ENCODE results near the gene GRAMD1B. TPM values are rescaled to one million over a fixed set of nuclear protein-coding genes. Genes with fewer than 3 reads are reported as not detected.
"Not testable (repeated sequence)": the region's sequence is repeated elsewhere in the genome, so short reads cannot be mapped to it uniquely, and the experiment has no call there.

GRAMD1B gene
- total RNA-seq, 2 experiments from 2014 or later: 16.1 to 21.8 TPM

GRCh38 chr11:123454060-123454651 is 24.1 kb downstream of the GRAMD1B start:
- Histone ChIP-seq H3K4me3 (ENCODE audit: low read length) (no peak overlapping the region), H3K9me3 (ENCODE audit: control insufficient read depth in 1 of 2, insufficient read depth in 1 of 2, low read length in 2 of 2) (no peaks in the 10 kb centered on the region), H3K36me3 (ENCODE audit: insufficient read depth, low read length) (no peaks in the 10 kb centered on the region), H3K27ac (ENCODE audit: low read depth in 1 of 2, low read length in 2 of 2) (peak overlapping the region in 1 of 2 donors; percentile 54), H3K4me1 (ENCODE audit: insufficient read depth, low read length) (peaks cover 44% of the 10 kb centered on the region), H3K27me3 (ENCODE audit: control insufficient read depth in 1 of 2, insufficient read depth in 2 of 2, low read length in 2 of 2) (no peaks in the 10 kb centered on the region)
- POLR2A ChIA-PET: no interaction called here
- Mint-ChIP-seq H3K4me1 (ENCODE audit: low read depth) (peaks cover 51% of the 10 kb centered on the region), H3K4me3 (peak overlapping the region; percentile 4), H3K36me3 (ENCODE audit: low read depth) (no peaks in the 10 kb centered on the region), H3K9me3 (no peaks in the 10 kb centered on the region), H3K27me3 (no peaks in the 10 kb centered on the region), H3K27ac (peak overlapping the region; percentile 19)
- DNase-seq: peak in 10 of 14 experiments; percentile 16 to 82 (median 46)
- TF ChIP-seq CTCF (IDR thresholded peaks at IDR 0.05): no peak
- peak; percentile 84 for ATAC-seq (ENCODE audit: poor library complexity)
- CTCF ChIA-PET: interaction anchor here (1.5 kb wide), 1 partner anchor 20 kb away, joined by 3 read pairs; no protein-coding TSS in a partner anchor
- intact Hi-C loops (cut with DNase I, micrococcal nuclease): no loop called here

GRCh38 chr11:123454796-123455195 is 24.7 kb downstream of the GRAMD1B start:
- no peak overlapping the region for H3K4me3 ChIP-seq (ENCODE audit: low read length)
- peaks cover 51% of the 10 kb centered on the region for H3K4me1 Mint-ChIP-seq (ENCODE audit: low read depth)
- intact Hi-C loops (cut with DNase I, micrococcal nuclease): no loop called here
- H3K9me3 Mint-ChIP-seq: no peaks in the 10 kb centered on the region
- H3K27me3 Mint-ChIP-seq: no peaks in the 10 kb centered on the region
- ChIA-PET CTCF (interaction anchor here (1.5 kb wide), 1 partner anchor 20 kb away, joined by 3 read pairs; no protein-coding TSS in a partner anchor), POLR2A (no interaction called here)
- ATAC-seq (ENCODE audit: poor library complexity) (no peak), DNase-seq (no peak)
- peaks cover 44% of the 10 kb centered on the region for H3K4me1 ChIP-seq (ENCODE audit: insufficient read depth, low read length)
- peak overlapping the region in 1 of 2 donors; percentile 54 for H3K27ac ChIP-seq (ENCODE audit: low read depth in 1 of 2, low read length in 2 of 2)
- TF ChIP-seq CTCF (IDR thresholded peaks at IDR 0.05): no peak
- no peaks in the 10 kb centered on the region for H3K36me3 Mint-ChIP-seq (ENCODE audit: low read depth)
- H3K4me3 Mint-ChIP-seq: peak overlapping the region; percentile 4
- no peaks in the 10 kb centered on the region for H3K9me3 ChIP-seq (ENCODE audit: control insufficient read depth in 1 of 2, insufficient read depth in 1 of 2, low read length in 2 of 2)
- H3K27ac Mint-ChIP-seq: peak overlapping the region; percentile 19
- H3K36me3 ChIP-seq (ENCODE audit: insufficient read depth, low read length): no peaks in the 10 kb centered on the region
- no peaks in the 10 kb centered on the region for H3K27me3 ChIP-seq (ENCODE audit: control insufficient read depth in 1 of 2, insufficient read depth in 2 of 2, low read length in 2 of 2)

GRCh38 chr11:123456448-123456847 is 26.4 kb downstream of the GRAMD1B start:
- H3K4me3 ChIP-seq (ENCODE audit: low read length); H3K27ac ChIP-seq (ENCODE audit: low read depth in 1 of 2, low read length in 2 of 2); H3K27me3 Mint-ChIP-seq; H3K9me3 Mint-ChIP-seq; H3K27me3 ChIP-seq (ENCODE audit: control insufficient read depth in 1 of 2, insufficient read depth in 2 of 2, low read length in 2 of 2); H3K36me3 Mint-ChIP-seq (ENCODE audit: low read depth); ATAC-seq (ENCODE audit: poor library complexity); CTCF ChIA-PET; H3K4me3 Mint-ChIP-seq; H3K36me3 ChIP-seq (ENCODE audit: insufficient read depth, low read length); H3K9me3 ChIP-seq (ENCODE audit: control insufficient read depth in 1 of 2, insufficient read depth in 1 of 2, low read length in 2 of 2); intact Hi-C loops (cut with DNase I, micrococcal nuclease): not testable (repeated sequence)
- Mint-ChIP-seq H3K27ac (peak overlapping the region; percentile 81), H3K4me1 (ENCODE audit: low read depth) (peaks cover 48% of the 10 kb centered on the region)
- POLR2A ChIA-PET: interaction anchor here (1.2 kb wide), 1 partner anchor 25 kb away, joined by 8 read pairs; no protein-coding TSS in a partner anchor
- DNase-seq: peak in 1 of 14 experiments; percentile 30
- H3K4me1 ChIP-seq (ENCODE audit: insufficient read depth, low read length): peaks cover 42% of the 10 kb centered on the region

All from CD4-positive, alpha-beta T cell (primary cell).